Measurements from ENCODE around the gene PAX5.

Gene PAX5

DNA sequence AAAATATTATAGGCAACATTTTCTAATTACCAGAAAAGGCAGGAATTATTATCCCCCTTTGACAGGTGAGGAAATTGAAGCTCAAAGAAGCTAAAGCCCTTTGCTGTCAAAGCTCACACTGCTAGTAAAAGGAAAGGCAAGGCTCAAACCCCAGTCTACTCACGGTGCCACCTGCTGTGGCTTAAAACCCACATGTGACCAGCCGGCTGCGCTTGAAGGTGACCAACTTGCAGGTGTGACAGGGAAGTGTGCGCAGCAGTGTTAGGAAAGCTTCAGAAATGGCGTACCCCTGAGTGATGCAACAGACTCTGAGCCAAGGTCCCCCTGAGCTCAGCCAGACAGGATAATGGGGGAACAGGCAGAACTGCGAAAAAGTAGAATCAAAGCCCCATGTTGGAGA is 45.2 kb downstream of the PAX5 start:
- Histone ChIP-seq H3K36me3 (replicated peaks; ENCODE audit: insufficient read depth, low read length) (no peaks in the 10 kb centered on the region), H3K4me1 (ENCODE audit: low read length) (no peaks in the 10 kb centered on the region), H3K9me3 (replicated peaks; ENCODE audit: insufficient read depth, low read length) (no peaks in the 10 kb centered on the region), H3K9me2 (replicated peaks; ENCODE audit: insufficient read depth, low read length) (no peaks in the 10 kb centered on the region), H2AFZ (ENCODE audit: low read length) (no peak overlapping the region), H3K79me2 (ENCODE audit: low read length) (no peaks in the 10 kb centered on the region), H3K27me3 (replicated peaks; ENCODE audit: insufficient read depth, low read length) (no peaks in the 10 kb centered on the region), H3K4me3 (ENCODE audit: low read length) (no peak overlapping the region), H3F3A (ENCODE audit: insufficient read depth, low read length) (no peaks in the 10 kb centered on the region), H4K20me1 (ENCODE audit: insufficient read depth, low read length) (no peaks in the 10 kb centered on the region), H3K4me2 (ENCODE audit: low read depth, low read length) (no peak overlapping the region), H3K9ac (ENCODE audit: low read length) (no peak overlapping the region), H3K27ac (ENCODE audit: low read length) (no peak overlapping the region)
- DNase-seq: no peak
- TF ChIP-seq EZH2 (optimal IDR thresholded peaks at IDR 0.05; ENCODE audit: low read depth, low read length): no peak
- TF ChIP-seq EZH2phosphoT487 (IDR thresholded peaks at IDR 0.05; ENCODE audit: low read length): no peak
- TF ChIP-seq, protein P1, sequence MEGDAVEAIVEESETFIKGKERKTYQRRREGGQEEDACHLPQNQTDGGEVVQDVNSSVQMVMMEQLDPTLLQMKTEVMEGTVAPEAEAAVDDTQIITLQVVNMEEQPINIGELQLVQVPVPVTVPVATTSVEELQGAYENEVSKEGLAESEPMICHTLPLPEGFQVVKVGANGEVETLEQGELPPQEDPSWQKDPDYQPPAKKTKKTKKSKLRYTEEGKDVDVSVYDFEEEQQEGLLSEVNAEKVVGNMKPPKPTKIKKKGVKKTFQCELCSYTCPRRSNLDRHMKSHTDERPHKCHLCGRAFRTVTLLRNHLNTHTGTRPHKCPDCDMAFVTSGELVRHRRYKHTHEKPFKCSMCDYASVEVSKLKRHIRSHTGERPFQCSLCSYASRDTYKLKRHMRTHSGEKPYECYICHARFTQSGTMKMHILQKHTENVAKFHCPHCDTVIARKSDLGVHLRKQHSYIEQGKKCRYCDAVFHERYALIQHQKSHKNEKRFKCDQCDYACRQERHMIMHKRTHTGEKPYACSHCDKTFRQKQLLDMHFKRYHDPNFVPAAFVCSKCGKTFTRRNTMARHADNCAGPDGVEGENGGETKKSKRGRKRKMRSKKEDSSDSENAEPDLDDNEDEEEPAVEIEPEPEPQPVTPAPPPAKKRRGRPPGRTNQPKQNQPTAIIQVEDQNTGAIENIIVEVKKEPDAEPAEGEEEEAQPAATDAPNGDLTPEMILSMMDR (IDR thresholded peaks at IDR 0.05; ENCODE audit: low read length): no peak

DNA sequence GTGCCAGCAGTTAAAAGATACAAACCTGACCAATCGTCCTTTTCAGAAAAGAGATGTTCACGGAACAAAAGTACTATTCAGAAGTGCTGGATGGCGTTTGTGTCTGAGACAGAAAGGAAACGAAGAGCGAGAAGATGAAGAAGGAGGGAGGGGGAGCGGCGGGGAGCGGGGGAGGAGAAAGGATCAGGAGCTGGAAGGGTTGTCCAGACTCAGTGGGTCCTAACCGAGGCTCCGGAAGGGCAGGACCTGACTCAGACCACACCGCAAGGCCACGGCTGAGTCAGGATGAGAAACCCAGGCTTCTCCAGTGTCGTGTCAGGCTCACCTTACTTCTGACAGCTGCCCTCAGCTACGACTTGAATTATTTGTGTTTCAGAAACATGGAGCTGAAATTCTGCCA is 46.2 kb downstream of the PAX5 start:
- no peak overlapping the region for H3K4me2 ChIP-seq (ENCODE audit: low read depth, low read length)
- H3K9me3 ChIP-seq (replicated peaks; ENCODE audit: insufficient read depth, low read length): no peaks in the 10 kb centered on the region
- no peak overlapping the region for H3K9ac ChIP-seq (ENCODE audit: low read length)
- no peak for DNase-seq
- H3K36me3 ChIP-seq (replicated peaks; ENCODE audit: insufficient read depth, low read length): no peaks in the 10 kb centered on the region
- H2AFZ ChIP-seq (ENCODE audit: low read length): no peak overlapping the region
- no peak overlapping the region for H3K4me3 ChIP-seq (ENCODE audit: low read length)
- TF ChIP-seq, protein P1 (IDR thresholded peaks at IDR 0.05; ENCODE audit: low read length): no peak
- TF ChIP-seq EZH2phosphoT487 (IDR thresholded peaks at IDR 0.05; ENCODE audit: low read length) (no peak), EZH2 (optimal IDR thresholded peaks at IDR 0.05; ENCODE audit: low read depth, low read length) (no peak)
- no peaks in the 10 kb centered on the region for H4K20me1 ChIP-seq (ENCODE audit: insufficient read depth, low read length)
- no peaks in the 10 kb centered on the region for H3K4me1 ChIP-seq (ENCODE audit: low read length)
- no peaks in the 10 kb centered on the region for H3K27me3 ChIP-seq (replicated peaks; ENCODE audit: insufficient read depth, low read length)
- H3K79me2 ChIP-seq (ENCODE audit: low read length): no peaks in the 10 kb centered on the region
- H3F3A ChIP-seq (ENCODE audit: insufficient read depth, low read length): no peaks in the 10 kb centered on the region
- H3K27ac ChIP-seq (ENCODE audit: low read length): no peak overlapping the region
- H3K9me2 ChIP-seq (replicated peaks; ENCODE audit: insufficient read depth, low read length): no peaks in the 10 kb centered on the region

DNA sequence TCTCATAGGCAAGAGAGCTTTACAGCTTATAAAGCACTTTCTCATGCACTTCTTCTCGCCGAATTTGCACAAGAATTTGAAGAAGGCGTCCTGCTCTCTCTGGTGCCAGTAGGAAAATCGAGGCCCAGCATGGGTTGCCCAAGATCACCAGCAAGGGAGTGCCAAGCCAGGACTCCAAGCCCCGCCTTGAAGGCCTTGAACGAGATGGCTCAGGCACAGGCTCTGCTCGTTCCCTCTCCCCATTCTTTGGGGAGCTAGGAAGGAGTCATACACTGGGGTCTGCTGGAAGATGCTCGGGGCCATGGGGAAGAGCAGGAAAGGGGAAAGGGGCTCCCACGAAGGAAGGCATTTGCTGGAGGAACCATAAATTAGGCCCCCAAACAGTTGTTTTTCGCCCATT is 46.7 kb downstream of the PAX5 start:
- H4K20me1 ChIP-seq (ENCODE audit: insufficient read depth, low read length): no peaks in the 10 kb centered on the region
- H3K79me2 ChIP-seq (ENCODE audit: low read length): no peaks in the 10 kb centered on the region
- no peak overlapping the region for H2AFZ ChIP-seq (ENCODE audit: low read length)
- H3F3A ChIP-seq (ENCODE audit: insufficient read depth, low read length): no peaks in the 10 kb centered on the region
- H3K9me3 ChIP-seq (replicated peaks; ENCODE audit: insufficient read depth, low read length): no peaks in the 10 kb centered on the region
- no peak overlapping the region for H3K9ac ChIP-seq (ENCODE audit: low read length)
- H3K9me2 ChIP-seq (replicated peaks; ENCODE audit: insufficient read depth, low read length): no peaks in the 10 kb centered on the region
- H3K4me3 ChIP-seq (ENCODE audit: low read length): no peak overlapping the region
- TF ChIP-seq, protein P1 (IDR thresholded peaks at IDR 0.05; ENCODE audit: low read length): no peak
- TF ChIP-seq EZH2 (optimal IDR thresholded peaks at IDR 0.05; ENCODE audit: low read depth, low read length) (no peak), EZH2phosphoT487 (IDR thresholded peaks at IDR 0.05; ENCODE audit: low read length) (no peak)
- no peak overlapping the region for H3K4me2 ChIP-seq (ENCODE audit: low read depth, low read length)
- H3K36me3 ChIP-seq (replicated peaks; ENCODE audit: insufficient read depth, low read length): no peaks in the 10 kb centered on the region
- H3K4me1 ChIP-seq (ENCODE audit: low read length): no peaks in the 10 kb centered on the region
- no peak overlapping the region for H3K27ac ChIP-seq (ENCODE audit: low read length)
- H3K27me3 ChIP-seq (replicated peaks; ENCODE audit: insufficient read depth, low read length): no peaks in the 10 kb centered on the region
- DNase-seq: no peak
